D721Med (cell line): ENCODE data around the gene PRKCA.

Experiments used
- DNase-seq: peaks from one replicate; pipeline ENCODE4 v3.0.0; 2011; ENCODE audit warnings: low spot score; ENCODE audit not compliant: insufficient read length
- FAIRE-seq: peaks from 2 replicates; lab custom pipeline; 2011; peaks lifted over from hg19 to GRCh38; lab: Jason Lieb, UNC
- TF ChIP-seq, protein P1 (sequence below): IDR thresholded peaks from 2 replicates; pipeline ENCODE4 v1.5.1; 2012; ENCODE audit warnings: mild to moderate bottlenecking, control low read depth; ENCODE audit not compliant: insufficient read depth; ENCODE audit errors: missing control alignments

Gene PRKCA

DNA sequence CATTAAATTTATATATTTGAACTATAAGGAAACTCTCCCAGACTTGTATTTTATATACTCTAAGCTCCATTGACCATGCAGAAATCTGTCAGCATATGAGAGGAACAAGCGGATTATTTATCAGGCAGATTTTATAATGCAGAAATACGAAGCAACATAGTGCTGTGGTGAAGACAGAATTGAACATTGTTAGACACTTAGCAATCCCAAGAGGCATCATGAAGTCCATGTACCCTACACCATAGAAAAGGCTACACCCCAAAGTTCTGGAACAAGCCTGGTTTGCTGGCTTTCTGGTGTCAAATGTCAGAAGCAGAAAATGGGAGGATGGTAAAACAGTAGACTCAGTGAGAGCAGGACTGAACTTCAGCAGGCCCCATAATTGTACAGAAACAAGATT lies 241.1 kb downstream of the PRKCA start:
- no peak for FAIRE-seq
- TF ChIP-seq, protein P1, sequence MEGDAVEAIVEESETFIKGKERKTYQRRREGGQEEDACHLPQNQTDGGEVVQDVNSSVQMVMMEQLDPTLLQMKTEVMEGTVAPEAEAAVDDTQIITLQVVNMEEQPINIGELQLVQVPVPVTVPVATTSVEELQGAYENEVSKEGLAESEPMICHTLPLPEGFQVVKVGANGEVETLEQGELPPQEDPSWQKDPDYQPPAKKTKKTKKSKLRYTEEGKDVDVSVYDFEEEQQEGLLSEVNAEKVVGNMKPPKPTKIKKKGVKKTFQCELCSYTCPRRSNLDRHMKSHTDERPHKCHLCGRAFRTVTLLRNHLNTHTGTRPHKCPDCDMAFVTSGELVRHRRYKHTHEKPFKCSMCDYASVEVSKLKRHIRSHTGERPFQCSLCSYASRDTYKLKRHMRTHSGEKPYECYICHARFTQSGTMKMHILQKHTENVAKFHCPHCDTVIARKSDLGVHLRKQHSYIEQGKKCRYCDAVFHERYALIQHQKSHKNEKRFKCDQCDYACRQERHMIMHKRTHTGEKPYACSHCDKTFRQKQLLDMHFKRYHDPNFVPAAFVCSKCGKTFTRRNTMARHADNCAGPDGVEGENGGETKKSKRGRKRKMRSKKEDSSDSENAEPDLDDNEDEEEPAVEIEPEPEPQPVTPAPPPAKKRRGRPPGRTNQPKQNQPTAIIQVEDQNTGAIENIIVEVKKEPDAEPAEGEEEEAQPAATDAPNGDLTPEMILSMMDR = no peak
- no peak for DNase-seq

DNA sequence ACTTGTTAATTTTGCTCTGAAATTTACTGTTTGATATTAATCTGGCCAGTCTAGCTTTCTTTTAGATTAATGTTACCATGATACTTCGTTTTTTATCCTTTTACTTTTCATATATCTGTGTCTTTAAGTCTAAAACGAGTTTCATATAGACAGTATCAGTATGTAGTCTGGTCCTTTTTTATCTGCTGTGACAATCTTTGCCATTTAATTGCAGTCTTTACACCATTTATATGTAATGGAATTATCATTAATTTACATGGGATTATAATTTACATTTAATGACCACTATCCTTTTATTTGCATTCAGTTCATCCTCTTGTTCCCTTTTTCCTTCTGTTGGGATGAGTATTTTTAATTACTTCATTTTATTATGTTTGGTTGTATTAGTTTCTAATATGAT lies 243.5 kb downstream of the PRKCA start:
- no peak for DNase-seq
- FAIRE-seq = no peak
- TF ChIP-seq, protein P1 = no peak

- TF ChIP-seq, protein P1 = no peak
- FAIRE-seq (no peak), DNase-seq (no peak)
Observed at GRCh38 chr17:66547151-66547865, 244.9 kb downstream of the PRKCA start.

DNA sequence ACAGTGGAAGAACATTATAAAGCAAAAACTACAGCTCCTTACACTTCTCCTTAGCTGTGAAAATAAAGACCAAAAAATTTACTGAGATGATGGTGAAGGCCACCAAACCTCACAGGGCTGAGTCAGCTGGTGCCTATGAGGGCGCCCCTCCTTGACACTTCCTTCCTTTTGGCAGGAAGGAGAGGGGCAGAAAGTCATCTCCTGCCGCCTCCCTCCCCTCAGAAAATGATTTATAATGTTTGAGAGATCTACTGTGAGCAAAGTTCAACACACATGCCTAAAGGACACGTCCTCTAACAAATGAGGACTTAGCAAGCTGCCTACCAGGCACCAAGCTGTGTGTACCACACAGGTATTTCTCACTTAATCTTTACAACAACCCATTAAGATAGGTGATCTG lies 245.7 kb downstream of the PRKCA start:
- TF ChIP-seq, protein P1 = no peak
- FAIRE-seq (no peak), DNase-seq (no peak)

DNA sequence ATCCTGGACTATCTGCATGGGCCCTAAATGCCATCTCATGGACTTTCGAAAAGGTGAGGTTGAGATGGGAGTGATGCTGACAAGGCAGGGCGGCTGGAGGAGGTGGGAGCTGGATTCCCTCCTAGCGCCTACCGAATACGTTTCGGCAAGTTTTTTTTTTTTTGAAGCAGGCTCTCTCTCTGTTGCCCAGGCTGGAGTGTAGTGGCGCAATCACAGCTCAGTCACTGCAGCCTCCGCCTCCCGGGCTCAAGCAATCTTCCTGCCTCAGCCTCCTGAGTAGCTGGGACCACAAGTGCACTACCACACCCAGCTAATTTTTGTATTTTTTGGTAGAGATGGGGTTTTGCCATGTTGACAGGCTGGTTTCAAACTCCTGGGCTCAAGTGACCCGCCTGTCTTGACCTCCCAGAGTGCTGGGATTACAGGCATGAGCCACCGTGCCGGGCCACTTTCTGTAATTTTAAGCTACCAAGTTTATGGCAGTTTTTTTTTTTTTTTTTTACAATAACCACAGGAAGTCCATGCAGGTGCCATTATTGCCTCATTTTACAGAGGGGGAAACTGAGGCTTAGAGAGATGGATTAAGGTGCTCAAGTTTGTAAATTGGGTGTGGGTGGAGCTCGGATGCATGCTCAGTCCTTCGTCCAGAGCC lies 246.4 kb downstream of the PRKCA start:
- TF ChIP-seq, protein P1 = no peak
- FAIRE-seq (no peak), DNase-seq (no peak)

GRCh38 chr17:66549311-66549704 lies 246.9 kb downstream of the PRKCA start:
- DNase-seq (no peak), FAIRE-seq (no peak)
- TF ChIP-seq, protein P1 = no peak

GRCh38 chr17:66549731-66550207 lies 247.4 kb downstream of the PRKCA start:
- FAIRE-seq (no peak), DNase-seq (no peak)
- TF ChIP-seq, protein P1 = no peak
